ENCODE results near the gene IMPDH1.

GRCh38 chr7:128398016-128398840 lies 11.6 kb downstream of the IMPDH1 start:
- no peak for TF ChIP-seq GATA3 (IDR thresholded peaks at IDR 0.05; ENCODE audit: low read depth, low read length)
- no peak for TF ChIP-seq GATA2 (IDR thresholded peaks at IDR 0.05; ENCODE audit: low read depth, low read length)

Data from SH-SY5Y (cell line).